GM19324 (cell line): ENCODE measurements around the gene EFR3B.

Source experiments
- ATAC-seq: cut with Tn5 transposase; IDR thresholded peaks from one replicate; pipeline ENCODE4 v1.9.1; 2021; ENCODE audit warnings: mild to moderate bottlenecking, moderate library complexity; ENCODE audit not compliant: unreplicated experiment, low FRiP score

The EFR3B gene

DNA sequence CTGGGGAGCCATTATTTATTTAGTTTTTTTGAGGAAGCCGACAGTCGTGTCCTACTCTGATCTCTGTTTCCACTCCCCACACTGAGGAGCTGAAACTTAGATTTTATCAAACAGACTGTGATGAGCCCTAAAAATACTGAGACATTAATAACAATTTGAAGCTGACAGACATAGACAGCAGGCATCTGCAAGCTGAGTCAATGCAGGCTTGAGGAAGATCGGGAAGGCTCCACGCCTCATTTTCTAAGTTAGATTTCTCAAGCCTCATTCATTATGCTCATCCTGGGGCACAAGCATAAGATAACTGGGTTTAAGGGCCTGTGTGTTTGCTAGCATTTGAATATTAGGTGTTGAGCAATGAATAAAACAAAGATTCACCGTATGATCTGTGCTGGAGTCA, 26.3 kb downstream of the EFR3B start:
- no peak for ATAC-seq

GRCh38 chr2:25071966-25072365, 30.1 kb downstream of the EFR3B start:
- ATAC-seq = no peak

- no peak for ATAC-seq
Measured at GRCh38 chr2:25072606-25073005, 30.7 kb downstream of the EFR3B start.

GRCh38 chr2:25073025-25073424, 31.1 kb downstream of the EFR3B start:
- ATAC-seq = no peak

GRCh38 chr2:25073914-25074313, 32.0 kb downstream of the EFR3B start:
- no peak for ATAC-seq

GRCh38 chr2:25074826-25075225, 33.0 kb downstream of the EFR3B start:
- no peak for ATAC-seq

DNA sequence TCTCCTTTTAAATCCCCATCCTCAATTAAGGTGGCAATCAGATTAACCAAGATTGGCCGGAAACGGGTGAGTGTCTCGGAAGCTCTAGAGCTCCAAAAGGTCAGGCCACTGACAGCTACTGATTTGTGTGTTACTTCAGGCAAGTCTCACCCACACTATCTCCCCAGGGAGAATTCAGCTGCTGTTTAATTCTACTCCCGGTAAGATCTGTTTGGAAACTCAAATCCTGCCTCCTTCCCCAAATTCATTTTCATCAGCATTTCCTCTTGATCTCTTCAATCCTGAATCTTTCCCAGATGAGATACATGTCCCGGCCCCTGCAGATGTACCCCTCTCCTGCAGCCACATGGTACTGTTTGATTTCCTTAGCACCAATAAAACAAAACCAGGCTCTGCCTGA, 34.9 kb downstream of the EFR3B start:
- ATAC-seq = no peak

- ATAC-seq = no peak
Measured at GRCh38 chr2:25077789-25078169, 35.9 kb downstream of the EFR3B start.

GRCh38 chr2:25078170-25079049, 36.5 kb downstream of the EFR3B start:
- no peak for ATAC-seq

GRCh38 chr2:25079050-25079635, 37.3 kb downstream of the EFR3B start:
- no peak for ATAC-seq

- no peak for ATAC-seq
Measured at GRCh38 chr2:25081237-25081790, 39.4 kb downstream of the EFR3B start.

- no peak for ATAC-seq
Measured at GRCh38 chr2:25082002-25082622, 40.2 kb downstream of the EFR3B start.

- no peak for ATAC-seq
Measured at GRCh38 chr2:25085761-25086560, 44.1 kb downstream of the EFR3B start.

DNA sequence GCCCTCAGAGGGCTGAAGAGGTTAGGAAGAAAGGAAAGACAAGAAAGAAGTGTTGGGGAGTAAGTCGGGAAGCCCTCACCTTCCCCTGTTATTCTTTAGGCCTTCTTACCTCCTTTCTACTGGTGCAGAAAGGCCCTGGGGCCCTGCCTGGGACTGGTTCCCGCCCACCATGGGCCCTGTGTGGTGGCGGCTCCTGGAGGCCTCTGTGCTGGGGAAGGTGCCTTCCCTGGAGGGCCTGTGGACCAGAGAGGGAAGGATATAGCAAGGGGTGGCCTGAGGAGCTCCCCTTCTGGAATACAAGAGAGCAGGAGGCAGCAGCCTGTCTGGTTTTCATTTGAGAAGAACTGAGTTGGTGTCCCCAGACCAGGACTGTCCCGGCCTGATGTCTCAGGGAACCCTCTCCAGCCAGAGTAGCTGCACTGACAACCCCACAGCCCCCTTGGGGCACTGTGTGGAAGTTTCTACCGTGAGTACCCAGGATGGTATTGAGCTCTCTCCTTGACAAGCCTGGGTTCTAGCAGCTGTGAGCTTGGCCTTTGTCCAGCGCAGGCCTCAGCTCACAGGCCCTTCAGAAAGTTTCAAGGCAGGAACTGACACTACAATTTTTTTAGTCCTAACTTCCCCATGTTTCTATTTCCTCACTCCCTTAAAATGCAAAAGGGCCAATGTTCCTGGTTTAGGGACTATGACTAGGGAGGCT, 47.1 kb downstream of the EFR3B start:
- no peak for ATAC-seq

DNA sequence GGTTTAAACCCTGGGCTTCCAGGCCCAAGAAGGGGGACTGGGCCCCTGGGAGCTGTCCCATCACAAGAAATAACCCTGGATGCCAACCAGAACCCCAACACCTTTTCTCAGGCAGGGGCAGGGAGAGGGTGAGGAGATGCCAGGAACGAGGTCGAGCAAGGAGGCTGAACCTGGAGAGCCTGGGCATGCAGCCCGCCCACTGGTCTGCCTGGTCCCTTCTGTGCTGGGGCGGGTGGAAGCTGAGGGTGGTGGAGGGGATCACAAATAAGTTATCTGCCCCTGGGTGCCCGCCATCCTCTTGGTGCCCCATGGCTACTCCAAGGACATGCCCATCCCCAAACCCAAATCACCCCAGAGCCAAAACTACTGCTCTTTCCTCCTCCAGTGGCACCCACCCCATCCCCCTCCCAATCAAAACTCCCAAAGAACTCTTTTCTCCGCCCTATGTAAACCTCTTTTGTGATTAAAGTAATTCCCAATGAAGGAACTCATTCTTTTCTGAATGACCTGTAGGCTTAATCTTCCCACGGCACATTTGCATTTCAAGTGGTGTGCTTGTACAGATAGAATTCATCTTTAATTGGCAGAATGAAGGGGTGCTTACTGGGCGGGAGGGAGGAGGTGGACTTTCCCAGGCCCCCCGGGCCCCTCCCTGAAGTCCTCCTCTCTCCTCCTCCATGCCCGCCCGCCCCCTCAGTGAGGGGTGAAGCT, 47.9 kb downstream of the EFR3B start:
- no peak for ATAC-seq

- ATAC-seq = no peak
Measured at GRCh38 chr2:25090801-25091200, 48.9 kb downstream of the EFR3B start.

GRCh38 chr2:25091265-25091664, 49.4 kb downstream of the EFR3B start:
- ATAC-seq = no peak

DNA sequence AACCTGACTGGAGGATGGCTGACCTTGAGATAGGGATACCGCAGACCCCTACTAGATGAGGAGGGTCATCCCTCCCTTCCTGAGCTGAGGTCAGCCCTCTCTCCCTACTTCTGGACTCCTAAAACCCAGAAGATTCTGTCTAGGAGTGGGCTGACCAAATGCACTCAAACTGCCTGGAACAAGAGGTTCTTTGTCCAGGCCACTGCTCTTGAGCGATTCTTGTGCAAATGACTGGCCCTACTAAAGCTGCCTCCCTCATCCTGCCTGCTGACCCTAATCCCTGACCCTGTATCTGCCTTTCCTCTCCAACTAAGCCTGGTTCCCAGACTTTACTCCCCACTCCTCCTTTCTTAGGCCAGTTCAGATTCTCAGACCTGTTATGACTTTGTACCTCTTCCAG, 56.2 kb downstream of the EFR3B start:
- ATAC-seq = no peak
